Lower leg skin (tissue), 3 donors: ENCODE measurements around the gene CEACAM3.

Experiments
- CTCF ChIP-seq, 3 donors: fragments of 450-650 bp; IDR thresholded peaks; one replicate each; pipeline ENCODE4 v1.5.1; 2016; ENCODE audit warnings: antibody characterized with exemption in 3 of 3, mild to moderate bottlenecking in 3 of 3, moderate library complexity in 2 of 3
- POLR2A ChIP-seq, 2 donors: fragments of 450-650 bp; IDR thresholded peaks; one replicate each; pipeline ENCODE4 v1.6.1; 2016 to 2017; ENCODE audit warnings: antibody characterized with exemption in 2 of 2, mild to moderate bottlenecking in 1 of 2, moderate library complexity in 1 of 2

GRCh38 chr19:41804336-41804735, 7.9 kb downstream of the CEACAM3 start:
- no peak for TF ChIP-seq CTCF (IDR thresholded peaks at IDR 0.05)
- TF ChIP-seq POLR2A (IDR thresholded peaks at IDR 0.05), result no peak
